ENCODE results near the gene INHA. TPM values are rescaled to one million over a fixed set of nuclear protein-coding genes. Genes with fewer than 3 reads are reported as not detected.

Gene INHA
- total and polyA plus RNA-seq, 2 experiments from 2014 or later: 3.3 to 8.1 TPM

DNA sequence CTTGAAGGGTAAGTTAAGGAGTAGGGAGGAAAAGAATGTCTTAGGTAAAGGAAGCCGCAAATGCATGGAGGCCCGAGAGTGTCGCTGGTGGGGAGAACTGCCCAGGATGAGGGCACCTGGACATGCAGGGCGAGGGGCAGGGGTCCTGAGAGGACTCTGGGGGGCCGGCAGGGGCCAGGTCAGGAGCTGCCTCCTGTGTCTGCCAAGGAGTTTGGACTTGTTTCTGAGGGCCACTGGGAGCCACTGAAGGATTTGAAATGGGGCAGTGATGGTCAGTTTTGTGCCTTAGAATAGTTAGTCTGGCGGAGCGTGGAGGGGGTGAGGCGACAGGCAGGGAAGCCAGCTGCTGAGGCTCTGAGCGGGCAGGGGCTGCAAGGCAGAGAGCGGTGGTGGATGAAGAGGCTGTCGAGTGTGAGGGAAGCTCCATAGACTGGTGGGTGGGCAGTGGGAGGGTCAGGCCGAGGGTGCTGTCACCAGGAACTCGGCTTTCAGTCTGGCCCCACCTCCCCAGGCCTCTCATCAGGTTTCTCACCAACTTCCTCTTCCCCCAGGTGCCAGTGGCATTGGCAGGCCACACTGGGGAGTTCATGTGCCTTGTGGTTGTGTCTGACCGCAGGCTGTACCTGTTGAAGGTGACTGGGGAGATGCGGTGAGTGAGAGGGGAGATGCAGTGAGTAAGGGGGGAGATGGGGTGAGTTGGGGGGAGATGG lies 40.6 kb downstream of the INHA start:
- Histone ChIP-seq H4K20me1 (ENCODE audit: insufficient read depth, poor library complexity, severe bottlenecking) (no peaks in the 10 kb centered on the region), H3K79me2 (no peaks in the 10 kb centered on the region), H3K4me1 (ENCODE audit: insufficient read depth) (no peaks in the 10 kb centered on the region), H3K27me3 (no peaks in the 10 kb centered on the region), H3K9me2 (replicated peaks; ENCODE audit: insufficient read depth) (no peaks in the 10 kb centered on the region), H3K4me3 (no peak overlapping the region), H3K4me2 (no peak overlapping the region), H3K36me3 (replicated peaks; ENCODE audit: insufficient read depth, low read depth) (no peaks in the 10 kb centered on the region), H3K27ac (no peak overlapping the region), H3K9me3 (ENCODE audit: low read depth) (no peaks in the 10 kb centered on the region), H2AFZ (no peak overlapping the region)
- DNase-seq (ENCODE audit: low spot score): no peak
- TF ChIP-seq, protein P1, sequence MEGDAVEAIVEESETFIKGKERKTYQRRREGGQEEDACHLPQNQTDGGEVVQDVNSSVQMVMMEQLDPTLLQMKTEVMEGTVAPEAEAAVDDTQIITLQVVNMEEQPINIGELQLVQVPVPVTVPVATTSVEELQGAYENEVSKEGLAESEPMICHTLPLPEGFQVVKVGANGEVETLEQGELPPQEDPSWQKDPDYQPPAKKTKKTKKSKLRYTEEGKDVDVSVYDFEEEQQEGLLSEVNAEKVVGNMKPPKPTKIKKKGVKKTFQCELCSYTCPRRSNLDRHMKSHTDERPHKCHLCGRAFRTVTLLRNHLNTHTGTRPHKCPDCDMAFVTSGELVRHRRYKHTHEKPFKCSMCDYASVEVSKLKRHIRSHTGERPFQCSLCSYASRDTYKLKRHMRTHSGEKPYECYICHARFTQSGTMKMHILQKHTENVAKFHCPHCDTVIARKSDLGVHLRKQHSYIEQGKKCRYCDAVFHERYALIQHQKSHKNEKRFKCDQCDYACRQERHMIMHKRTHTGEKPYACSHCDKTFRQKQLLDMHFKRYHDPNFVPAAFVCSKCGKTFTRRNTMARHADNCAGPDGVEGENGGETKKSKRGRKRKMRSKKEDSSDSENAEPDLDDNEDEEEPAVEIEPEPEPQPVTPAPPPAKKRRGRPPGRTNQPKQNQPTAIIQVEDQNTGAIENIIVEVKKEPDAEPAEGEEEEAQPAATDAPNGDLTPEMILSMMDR (IDR thresholded peaks at IDR 0.05; ENCODE audit: poor library complexity): no peak
- TF ChIP-seq EZH2 (IDR thresholded peaks at IDR 0.05; ENCODE audit: borderline replicate concordance) (no peak), EZH2phosphoT487 (IDR thresholded peaks at IDR 0.05; ENCODE audit: low read depth, severe bottlenecking, unreplicated experiment) (no peak)
- 91% methylated on average over 15 of the region's 15 CpGs for WGBS (ENCODE audit: low lambda C conversion rate, missing lambda C conversion rate)

GRCh38 chr2:219613461-219614070 lies 41.5 kb downstream of the INHA start:
- Histone ChIP-seq H3K4me3 (no peak overlapping the region), H3K79me2 (no peaks in the 10 kb centered on the region), H3K27ac (no peak overlapping the region), H4K20me1 (ENCODE audit: insufficient read depth, poor library complexity, severe bottlenecking) (no peaks in the 10 kb centered on the region), H3K4me2 (no peak overlapping the region), H3K27me3 (no peaks in the 10 kb centered on the region), H3K4me1 (ENCODE audit: insufficient read depth) (no peaks in the 10 kb centered on the region), H3K36me3 (replicated peaks; ENCODE audit: insufficient read depth, low read depth) (no peaks in the 10 kb centered on the region), H2AFZ (no peak overlapping the region), H3K9me3 (ENCODE audit: low read depth) (no peaks in the 10 kb centered on the region), H3K9me2 (replicated peaks; ENCODE audit: insufficient read depth) (no peaks in the 10 kb centered on the region)
- TF ChIP-seq EZH2phosphoT487 (IDR thresholded peaks at IDR 0.05; ENCODE audit: low read depth, severe bottlenecking, unreplicated experiment): no peak
- no peak for TF ChIP-seq EZH2 (IDR thresholded peaks at IDR 0.05; ENCODE audit: borderline replicate concordance)
- TF ChIP-seq, protein P1 (IDR thresholded peaks at IDR 0.05; ENCODE audit: poor library complexity): no peak
- 93% methylated on average over 5 of the region's 11 CpGs for WGBS (ENCODE audit: low lambda C conversion rate, missing lambda C conversion rate)
- no peak for DNase-seq (ENCODE audit: low spot score)

DNA sequence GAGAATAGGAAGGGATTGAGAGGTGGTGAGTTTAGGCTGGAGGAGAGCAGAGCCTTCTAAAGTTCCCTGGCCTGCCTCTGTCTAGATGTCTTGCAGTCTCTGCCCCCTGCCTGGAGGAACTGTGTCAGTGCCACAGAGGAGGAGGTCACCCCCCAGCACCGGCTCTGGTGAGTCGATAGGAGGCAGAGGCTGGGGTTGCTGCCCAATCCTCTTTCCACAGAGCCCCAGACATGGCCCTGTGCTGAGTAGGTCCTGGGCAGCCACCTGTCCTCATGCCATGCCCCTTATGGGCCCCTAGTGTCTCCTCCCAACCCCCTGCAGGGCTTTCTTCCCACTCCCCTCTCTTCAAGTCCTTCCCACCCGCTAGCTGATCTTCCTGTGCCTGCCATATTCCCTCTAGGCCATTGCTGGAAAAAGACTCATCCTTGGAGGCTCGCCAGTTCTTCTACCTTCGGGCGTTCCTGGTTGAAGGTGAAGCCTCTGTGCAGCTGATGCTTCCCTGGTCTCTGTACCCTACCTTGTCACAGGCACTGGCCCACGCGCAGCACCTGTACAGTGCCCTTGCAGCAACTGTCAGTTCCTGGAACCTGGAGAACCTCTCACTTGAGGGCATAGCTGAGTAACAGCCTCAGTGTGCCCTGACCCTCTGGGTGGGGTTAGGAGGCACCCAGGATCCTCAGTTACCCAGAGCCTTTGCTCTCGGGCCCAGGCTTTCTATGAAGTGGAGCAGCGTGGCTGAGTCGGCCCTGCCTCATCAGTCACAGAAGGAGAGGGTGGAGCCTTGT lies 42.2 kb downstream of the INHA start:
- no peaks in the 10 kb centered on the region for H3K4me1 ChIP-seq (ENCODE audit: insufficient read depth)
- H3K27me3 ChIP-seq: no peaks in the 10 kb centered on the region
- H3K79me2 ChIP-seq: no peaks in the 10 kb centered on the region
- no peaks in the 10 kb centered on the region for H4K20me1 ChIP-seq (ENCODE audit: insufficient read depth, poor library complexity, severe bottlenecking)
- no peaks in the 10 kb centered on the region for H3K9me2 ChIP-seq (replicated peaks; ENCODE audit: insufficient read depth)
- no peak for TF ChIP-seq EZH2 (IDR thresholded peaks at IDR 0.05; ENCODE audit: borderline replicate concordance)
- TF ChIP-seq, protein P1 (IDR thresholded peaks at IDR 0.05; ENCODE audit: poor library complexity): no peak
- no peak for TF ChIP-seq EZH2phosphoT487 (IDR thresholded peaks at IDR 0.05; ENCODE audit: low read depth, severe bottlenecking, unreplicated experiment)
- H3K9me3 ChIP-seq (ENCODE audit: low read depth): no peaks in the 10 kb centered on the region
- no peak overlapping the region for H2AFZ ChIP-seq
- no peaks in the 10 kb centered on the region for H3K36me3 ChIP-seq (replicated peaks; ENCODE audit: insufficient read depth, low read depth)
- DNase-seq (ENCODE audit: low spot score): no peak
- WGBS (ENCODE audit: low lambda C conversion rate, missing lambda C conversion rate): 95% methylated on average over 11 of the region's 11 CpGs
- no peak overlapping the region for H3K4me2 ChIP-seq
- no peak overlapping the region for H3K4me3 ChIP-seq
- no peak overlapping the region for H3K27ac ChIP-seq
